IMR-90 (cell line): ENCODE measurements around the gene HPSE2. TPM values are rescaled to one million over a fixed set of nuclear protein-coding genes. Genes with fewer than 3 reads are reported as not detected.
"Not testable (repeated sequence)": the region's sequence is repeated elsewhere in the genome, so short reads cannot be mapped to it uniquely, and the experiment has no call there.

ENCODE experiments used
- ATAC-seq: fragments of 200-7000 bp; cut with Tn5 transposase; 2 replicates; pipeline ENCODE4 v1.9.1; 2020; ENCODE audit warnings: low read depth, mild to moderate bottlenecking, moderate library complexity
- BruUV-seq: library from RNA; stranded (reverse); fragments of 400-500 nt; replicated peaks from 2 replicates; lab custom pipeline; 2021; lab: Mats Ljungman, UMichigan
- CTCF ChIA-PET: fragments of 300-600 bp; formaldehyde crosslinking; extraction: SDS; loops from one replicate; lab custom pipeline; 2021; ENCODE audit warnings: antibody characterized with exemption; lab: Yijun Ruan, JAX
- POLR2A ChIA-PET: fragments of 300-600 bp; sonication (Branson Sonifier 250); formaldehyde crosslinking; loops from one replicate; lab custom pipeline; 2022; ENCODE audit warnings: antibody characterized with exemption; ENCODE audit not compliant: unreplicated experiment; lab: Charles Lee
- DNase-seq: peaks from one replicate; pipeline ENCODE4 v3.0.0; 2013
- H2AFZ ChIP-seq: replicated peaks from 2 replicates; pipeline ENCODE3; 2013; ENCODE audit warnings: low read length, mild to moderate bottlenecking; ENCODE audit not compliant: poor library complexity
- H2AK5ac ChIP-seq: 2 replicates; pipeline ENCODE4 v1.6.1; 2013; ENCODE audit warnings: low read depth, low read length, inconsistent platforms
- H2AK9ac ChIP-seq: replicated peaks from 2 replicates; pipeline ENCODE3; 2013; ENCODE audit warnings: mild to moderate bottlenecking, low read depth, low read length, moderate library complexity; ENCODE audit not compliant: poor library complexity
- H2BK120ac ChIP-seq: 2 replicates; pipeline ENCODE4 v1.6.1; 2013; ENCODE audit warnings: low read depth, low read length, inconsistent platforms
- H2BK15ac ChIP-seq: 3 replicates; pipeline ENCODE4 v1.6.1; 2013; ENCODE audit warnings: low read depth, low read length, inconsistent platforms
- H2BK20ac ChIP-seq: 2 replicates; pipeline ENCODE4 v1.6.1; 2013; ENCODE audit warnings: low read depth, mild to moderate bottlenecking, inconsistent platforms, low read length, moderate library complexity
- H2BK5ac ChIP-seq: 2 replicates; pipeline ENCODE4 v1.6.1; 2013; ENCODE audit warnings: mild to moderate bottlenecking, low read depth, low read length, inconsistent platforms; ENCODE audit not compliant: poor library complexity, severe bottlenecking
- H3K14ac ChIP-seq: replicated peaks from 2 replicates; pipeline ENCODE4 v1.6.1; 2013; ENCODE audit warnings: low read depth, low read length, inconsistent platforms
- H3K18ac ChIP-seq: 2 replicates; pipeline ENCODE4 v1.6.1; 2013; ENCODE audit warnings: low read depth, low read length, control low read depth
- H3K23ac ChIP-seq: 2 replicates; pipeline ENCODE4 v1.6.1; 2013; ENCODE audit warnings: low read depth, low read length, inconsistent platforms
- H3K27ac ChIP-seq: 2 replicates; pipeline ENCODE4 v1.5.1; 2013; ENCODE audit warnings: mild to moderate bottlenecking, control low read depth, low read length; ENCODE audit not compliant: insufficient read depth
- H3K27me3 ChIP-seq: 2 replicates; pipeline ENCODE4 v1.6.1; 2013; ENCODE audit warnings: low read length; ENCODE audit not compliant: control insufficient read depth, insufficient read depth
- H3K36me3 ChIP-seq: 2 replicates; pipeline ENCODE4 v1.6.1; 2013; ENCODE audit warnings: low read length, mixed read lengths; ENCODE audit not compliant: control insufficient read depth, insufficient read depth
- H3K4ac ChIP-seq: 2 replicates; pipeline ENCODE4 v1.6.1; 2013; ENCODE audit warnings: low read depth, low read length, inconsistent platforms
- H3K4me1 ChIP-seq: 2 replicates; pipeline ENCODE4 v1.6.1; 2013; ENCODE audit warnings: low read length, mixed read lengths; ENCODE audit not compliant: control insufficient read depth, insufficient read depth
- H3K4me2 ChIP-seq: 2 replicates; pipeline ENCODE4 v1.6.1; 2013; ENCODE audit warnings: low read depth, mild to moderate bottlenecking, control low read depth, low read length, moderate library complexity
- H3K4me3 ChIP-seq: 2 replicates; pipeline ENCODE4 v1.5.1; 2013; ENCODE audit warnings: low read depth, mild to moderate bottlenecking, control low read depth, low read length, moderate library complexity; ENCODE audit not compliant: insufficient read depth
- H3K56ac ChIP-seq: 2 replicates; pipeline ENCODE4 v1.6.1; 2013; ENCODE audit warnings: low read length, inconsistent platforms; ENCODE audit not compliant: insufficient read depth; ENCODE audit errors: extremely low read depth
- H3K79me1 ChIP-seq, 2 experiments: 2 replicates each; pipeline ENCODE4 v1.6.1; 2013; ENCODE audit warnings: low read length in 2 of 2, inconsistent platforms in 1 of 2, low read depth in 1 of 2
- H3K9ac ChIP-seq: 2 replicates; pipeline ENCODE4 v1.6.1; 2013; ENCODE audit warnings: low read depth, low read length, control low read depth
- H3K9me1 ChIP-seq: 2 replicates; pipeline ENCODE4 v1.6.1; 2013; ENCODE audit warnings: low read length, inconsistent platforms; ENCODE audit not compliant: insufficient read depth
- H3K9me3 ChIP-seq: 2 replicates; pipeline ENCODE4 v1.6.1; 2013; ENCODE audit warnings: low read length; ENCODE audit not compliant: control insufficient read depth, insufficient read depth
- H4K20me1 ChIP-seq: 2 replicates; pipeline ENCODE4 v1.6.1; 2013; ENCODE audit warnings: low read length, inconsistent platforms; ENCODE audit not compliant: insufficient read depth
- H4K5ac ChIP-seq: 2 replicates; pipeline ENCODE4 v1.6.1; 2013; ENCODE audit warnings: mild to moderate bottlenecking, low read depth, low read length, control low read depth
- H4K8ac ChIP-seq, 2 experiments: 2 replicates each; pipeline ENCODE4 v1.6.1; 2013; ENCODE audit warnings: low read depth in 2 of 2, low read length in 2 of 2, control low read depth in 1 of 2, inconsistent platforms in 1 of 2
- H4K91ac ChIP-seq: 2 replicates; pipeline ENCODE4 v1.6.1; 2013; ENCODE audit warnings: low read depth, low read length, inconsistent platforms; ENCODE audit not compliant: insufficient read depth
- WGBS, 2 experiments: methylation state at CpG; one replicate each; pipeline versions ENCODE4 v1.1.5 to v1.1.7; 2013; ENCODE audit warnings: missing lambda C conversion rate in 2 of 2; ENCODE audit not compliant: insufficient read length in 1 of 2; ENCODE audit errors: extremely low coverage in 2 of 2; 5-methylcytosine and 5-hydroxymethylcytosine counted together
- dilution Hi-C: fragments of 300-500 bp; cut with HindIII; formaldehyde crosslinking; loops from one replicate; pipeline ENCODE4 v1.14.3; 2018; ENCODE audit warnings: low sequenced_read_pairs; ENCODE audit not compliant: unreplicated experiment
- in situ Hi-C: fragments of 300-500 bp; cut with MboI; formaldehyde crosslinking; loops from 3 replicates; pipeline ENCODE4 v1.14.3; 2019; ENCODE audit warnings: low sequenced_read_pairs, inconsistent platforms, mixed read lengths
- intact Hi-C: fragments of 100-400 bp; cut with micrococcal nuclease; formaldehyde crosslinking; loops from 2 replicates; pipeline ENCODE4 v1.10.0; 2022
- polyA plus RNA-seq, 3 experiments: library from polyadenylated mRNA; depleted of rRNA; stranded (reverse); fragments of >200 nt; gene quantifications; 2 replicates each; pipeline ENCODE4 v1.2.3, GENCODE V29; 2012; ENCODE audit warnings: low replicate concordance in 1 of 3
- total RNA-seq: library from RNA; depleted of rRNA; stranded (reverse); fragments of >200 nt; gene quantifications from 2 replicates; pipeline ENCODE4 v1.2.3, GENCODE V29; 2012

HPSE2 gene
- total and polyA plus RNA-seq, 2 of the 4 experiments (the other 2 are of a cell fraction) = not detected

- H2BK15ac ChIP-seq, intact Hi-C loops, H4K5ac ChIP-seq, H3K9ac ChIP-seq, dilution Hi-C loops, H3K14ac ChIP-seq, H2BK20ac ChIP-seq, H2AK5ac ChIP-seq, H3K4me1 ChIP-seq, ATAC-seq, H3K23ac ChIP-seq, H2AK9ac ChIP-seq, H3K79me1 ChIP-seq, H3K56ac ChIP-seq, in situ Hi-C loops, H4K8ac ChIP-seq, H2BK5ac ChIP-seq, CTCF ChIA-PET, H2AFZ ChIP-seq, H3K9me3 ChIP-seq, H4K91ac ChIP-seq, H4K20me1 ChIP-seq, H3K27me3 ChIP-seq, H3K4me3 ChIP-seq, H3K4me2 ChIP-seq, BruUV-seq, H3K27ac ChIP-seq, H2BK120ac ChIP-seq, H3K18ac ChIP-seq, H3K36me3 ChIP-seq, DNase-seq, POLR2A ChIA-PET, H3K9me1 ChIP-seq, H3K4ac ChIP-seq: not testable (repeated sequence)
- 100% methylated on average over 1 of the region's 9 CpGs; no CpG with 5 or more reads in 1 of the 2 experiments for WGBS, 2 experiments
Measured at GRCh38 chr10:98983751-98984150, 251.9 kb downstream of the HPSE2 start.
